Glomerular visceral epithelial cell (primary cell): ENCODE results near the gene MATN4.

Experiments
- DNase-seq: peaks from one replicate; pipeline ENCODE4 v3.0.0-alpha.2; 2016; ENCODE audit errors: extremely low spot score

MATN4 gene

DNA sequence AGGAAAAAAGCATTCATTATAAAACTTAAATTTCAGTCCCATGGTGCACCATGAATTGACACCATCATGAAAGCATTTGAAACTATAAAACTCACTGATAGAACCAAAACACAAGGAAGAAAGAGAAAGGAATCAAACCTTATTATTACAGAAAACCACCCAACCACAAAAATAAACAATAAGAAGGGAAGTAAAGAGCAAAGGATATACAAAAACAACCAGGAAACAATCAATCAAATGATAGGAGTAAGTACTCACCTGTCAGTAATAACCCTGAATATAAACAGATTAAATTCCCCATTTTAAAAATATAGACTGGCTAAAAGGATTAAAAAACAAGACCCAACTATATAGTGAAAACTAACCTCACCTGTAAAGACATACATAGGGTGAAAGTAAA, 59.5 kb downstream of the MATN4 start:
- DNase-seq: no peak

DNA sequence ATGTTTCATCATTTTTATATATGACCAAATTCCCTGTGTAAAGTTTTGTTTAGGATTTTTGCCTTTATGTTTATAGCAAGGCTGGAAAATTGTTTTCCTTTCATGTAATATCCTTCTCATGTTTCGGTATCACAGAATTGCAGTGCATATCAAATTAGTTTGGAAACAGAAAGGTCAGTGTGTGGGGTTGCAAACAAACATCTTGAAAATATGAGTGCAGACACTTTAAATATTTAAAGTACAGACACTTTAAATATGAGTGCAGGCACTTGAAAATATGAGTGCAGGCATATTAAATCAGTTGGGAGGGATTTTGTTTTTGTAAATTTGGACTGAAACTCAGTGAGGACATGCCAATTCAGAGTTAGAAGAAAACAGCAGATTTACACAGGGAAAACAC, 60.2 kb downstream of the MATN4 start:
- no peak for DNase-seq

DNA sequence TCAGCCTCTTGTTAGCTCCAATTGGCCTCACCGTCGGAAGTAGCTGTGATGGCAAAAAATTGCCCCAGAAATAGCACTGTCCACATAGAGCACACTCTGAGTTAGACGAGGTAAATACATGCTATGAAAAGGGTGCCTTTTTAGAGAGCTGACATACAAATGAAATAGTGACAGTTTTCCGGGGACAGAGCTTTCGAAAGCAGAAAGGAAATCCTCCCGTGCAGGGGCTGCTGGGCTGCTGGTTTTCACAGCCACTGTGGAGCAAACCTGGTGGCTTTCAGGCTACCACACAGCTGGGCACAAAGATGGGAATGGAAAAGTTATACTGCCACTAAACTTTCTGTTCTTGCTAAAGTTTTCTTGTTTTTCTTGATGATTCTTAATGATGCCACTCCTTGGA, 62.0 kb downstream of the MATN4 start:
- no peak for DNase-seq
